HG02870 (cell line): ENCODE data around the gene OST4.
A peak's percentile ranks its signal among the peaks of the same experiment; 100 is the strongest.

Source experiments
- ATAC-seq: cut with Tn5 transposase; IDR thresholded peaks from one replicate; pipeline ENCODE4 v1.9.1; 2021; ENCODE audit warnings: mild to moderate bottlenecking, moderate library complexity; ENCODE audit not compliant: unreplicated experiment

OST4 gene

DNA sequence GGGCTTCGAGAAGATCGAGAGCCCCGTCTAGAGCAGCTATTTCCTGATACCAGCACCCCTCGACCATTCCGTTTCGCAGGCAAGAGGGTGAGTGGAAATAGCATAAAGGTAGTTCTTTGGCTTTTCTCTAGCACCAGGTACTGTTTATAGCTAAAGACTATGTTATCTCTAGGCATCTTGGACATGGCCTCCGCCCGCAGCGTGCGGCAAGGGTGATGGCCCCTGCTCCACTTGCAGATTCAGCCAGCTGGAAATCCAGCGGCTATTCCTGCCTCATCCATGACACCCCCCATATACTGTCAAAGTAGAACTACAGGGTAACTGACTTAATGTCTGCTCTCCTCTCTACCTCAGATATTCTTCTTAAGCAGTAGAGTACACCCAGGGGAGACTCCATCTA, 16.7 kb downstream of the OST4 start:
- no peak for ATAC-seq

GRCh38 chr2:27053776-27054175, 17.7 kb downstream of the OST4 start:
- no peak for ATAC-seq

DNA sequence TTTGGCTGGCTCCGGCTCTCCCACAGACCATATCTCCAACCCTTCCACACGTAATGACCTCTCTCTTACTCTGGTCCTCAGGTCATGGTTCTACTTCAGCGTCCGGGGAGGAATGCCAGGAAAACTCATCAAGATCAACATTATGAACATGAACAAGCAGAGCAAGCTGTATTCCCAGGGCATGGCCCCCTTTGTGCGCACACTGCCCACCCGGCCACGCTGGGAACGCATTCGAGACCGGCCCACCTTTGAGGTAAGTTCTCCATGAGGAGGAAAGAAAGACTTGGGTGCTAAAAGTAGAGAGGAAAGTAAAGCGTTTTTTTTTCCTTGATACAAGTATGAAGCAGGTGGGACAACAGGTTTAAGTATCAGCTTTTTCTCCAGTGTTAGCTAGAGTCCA, 18.1 kb downstream of the OST4 start:
- no peak for ATAC-seq

DNA sequence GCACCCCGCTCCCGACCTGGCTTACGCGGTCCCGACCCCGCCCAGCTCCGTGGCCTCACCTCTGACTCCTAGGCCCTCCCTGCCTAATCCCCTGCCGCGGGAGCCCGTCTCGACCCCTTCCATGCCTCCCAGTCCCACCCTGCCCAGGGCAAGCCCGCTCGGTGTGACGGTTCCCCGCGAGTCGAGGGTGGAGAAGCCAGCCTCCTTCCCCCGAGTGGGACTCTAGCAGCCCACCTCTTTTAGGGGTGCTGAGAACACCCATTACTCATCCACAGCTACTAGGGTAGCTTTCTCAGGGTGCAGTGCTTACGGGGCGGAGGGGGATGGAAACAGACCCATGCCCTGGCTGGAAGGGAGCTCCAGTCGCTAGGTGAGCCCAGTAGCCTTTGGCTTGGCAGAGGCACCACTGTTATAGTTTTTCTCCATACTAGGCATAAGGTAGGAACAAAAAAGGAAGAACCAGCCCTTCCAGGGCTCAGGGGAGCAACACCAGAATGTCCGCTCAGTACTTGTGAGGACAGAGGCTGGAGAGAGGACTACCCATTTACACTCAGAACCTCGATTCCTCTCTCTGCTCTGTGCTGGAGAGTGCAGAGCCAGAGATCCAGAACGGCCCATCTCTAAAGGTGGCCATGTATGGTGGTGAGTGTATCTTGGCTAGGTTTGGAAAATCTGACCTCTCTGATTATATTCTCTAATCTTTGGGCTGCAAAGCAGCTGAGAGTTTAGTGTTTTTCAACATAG, 19.4 kb downstream of the OST4 start:
- ATAC-seq: no peak

DNA sequence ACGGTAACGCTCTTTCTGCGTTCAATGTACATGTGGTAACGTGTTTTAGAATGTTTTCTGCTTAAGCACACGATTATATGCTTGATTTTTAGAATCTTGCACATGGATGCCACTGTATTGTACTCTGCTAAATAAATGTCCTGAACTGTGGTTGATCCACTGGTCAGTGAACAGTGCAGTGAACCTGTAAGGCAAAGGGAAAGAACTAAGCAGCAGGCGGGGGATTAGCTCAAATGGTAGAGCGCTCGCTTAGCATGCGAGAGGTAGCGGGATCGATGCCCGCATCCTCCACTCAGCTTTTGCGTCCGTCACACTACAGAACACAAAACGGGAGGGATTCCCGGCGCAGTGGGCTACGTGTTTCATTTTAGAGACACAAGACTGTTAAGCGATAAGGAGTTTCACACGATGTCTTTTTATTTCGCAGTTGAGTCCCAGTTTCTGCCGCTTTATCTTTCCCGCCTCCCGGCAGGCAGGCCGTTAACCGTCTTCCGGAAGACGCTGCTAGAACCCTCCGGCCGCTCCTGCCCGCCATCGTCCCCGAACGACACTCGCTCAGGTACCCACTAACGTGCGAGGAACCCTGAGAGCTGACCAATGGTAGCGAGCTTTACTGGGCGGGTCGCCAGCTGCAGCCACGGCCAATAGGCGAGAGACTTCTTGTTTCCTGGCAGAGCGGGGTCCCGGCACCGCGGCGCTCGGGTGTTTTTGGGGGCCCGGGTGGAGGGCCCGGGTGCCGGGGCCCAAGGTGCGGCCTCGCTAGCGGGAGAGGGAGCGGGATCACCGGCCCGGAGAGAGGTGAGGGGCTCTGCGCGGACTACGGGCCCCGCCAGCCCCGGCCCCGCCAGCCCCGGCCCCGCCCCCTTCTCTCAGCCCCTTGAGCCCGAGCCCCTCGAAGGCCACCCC, 20.2 kb downstream of the OST4 start, which contains the start of gene AGBL5:
TSS of gene AGBL5 (plus strand) at position 673 of the 906 bp plus-strand sequence. CDS start 1,291 bp downstream, outside the sequence.
- ATAC-seq: peak; percentile 58

DNA sequence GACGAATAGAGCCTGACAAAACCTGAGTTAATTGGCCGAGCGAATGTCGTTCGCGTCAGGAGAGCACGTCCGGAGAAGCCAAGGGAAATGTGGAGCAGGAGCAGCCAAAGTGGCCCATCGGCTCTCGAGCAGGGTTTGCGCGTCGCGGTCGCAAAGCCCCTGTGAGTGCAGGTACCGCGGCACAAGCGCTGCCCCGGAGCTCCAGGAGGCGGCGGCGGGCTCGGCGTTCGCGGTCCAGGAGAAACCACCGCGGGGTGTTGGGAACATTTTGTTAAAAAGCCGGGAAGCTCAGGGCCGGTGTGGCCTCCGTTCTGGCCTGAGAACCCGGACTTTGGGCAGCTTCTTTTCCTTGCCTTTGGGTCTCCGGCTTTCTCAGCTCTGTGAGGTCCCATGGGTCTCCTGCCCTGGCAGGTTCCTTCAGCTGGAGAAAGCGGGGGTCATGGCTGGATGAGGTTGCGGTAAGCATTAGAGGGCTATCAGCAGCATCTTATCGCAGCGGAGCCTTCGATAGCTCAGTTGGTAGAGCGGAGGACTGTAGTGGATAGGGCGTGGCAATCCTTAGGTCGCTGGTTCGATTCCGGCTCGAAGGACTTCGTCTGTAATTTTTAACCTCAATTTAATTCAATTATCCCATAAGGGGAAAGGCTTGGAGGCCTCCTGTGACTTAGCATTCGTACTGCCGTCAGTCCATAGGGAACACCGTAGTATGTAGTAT, 21.0 kb downstream of the OST4 start:
- ATAC-seq: peak; percentile 55

GRCh38 chr2:27049422-27050280, 21.8 kb downstream of the OST4 start:
- peak; percentile 19 for ATAC-seq

GRCh38 chr2:27042985-27043634, 28.3 kb downstream of the OST4 start:
- no peak for ATAC-seq

GRCh38 chr2:27042159-27042661, 29.2 kb downstream of the OST4 start:
- ATAC-seq: peak; percentile 56

- ATAC-seq: peak; percentile 27
Observed at GRCh38 chr2:27041752-27042151, 29.7 kb downstream of the OST4 start.

DNA sequence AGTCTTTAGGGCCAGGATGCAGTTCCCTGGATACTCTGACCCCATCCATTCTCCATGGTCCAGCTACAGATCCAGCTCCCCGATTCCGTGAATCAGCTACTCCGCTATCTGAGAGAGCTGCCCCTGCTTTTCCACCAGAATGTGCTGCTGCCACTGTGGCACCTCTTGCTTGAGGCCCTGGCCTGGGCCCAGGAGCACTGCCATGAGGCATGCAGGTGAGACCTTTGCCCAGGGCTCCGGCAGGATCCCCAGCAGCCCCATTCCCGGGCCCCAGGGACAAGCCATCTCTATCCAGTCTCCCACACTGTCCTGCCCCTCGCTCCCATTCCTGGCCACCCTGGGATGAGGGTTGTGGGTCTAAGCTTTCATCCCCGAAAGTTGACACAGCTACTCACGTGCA, 31.2 kb downstream of the OST4 start:
- ATAC-seq: no peak

DNA sequence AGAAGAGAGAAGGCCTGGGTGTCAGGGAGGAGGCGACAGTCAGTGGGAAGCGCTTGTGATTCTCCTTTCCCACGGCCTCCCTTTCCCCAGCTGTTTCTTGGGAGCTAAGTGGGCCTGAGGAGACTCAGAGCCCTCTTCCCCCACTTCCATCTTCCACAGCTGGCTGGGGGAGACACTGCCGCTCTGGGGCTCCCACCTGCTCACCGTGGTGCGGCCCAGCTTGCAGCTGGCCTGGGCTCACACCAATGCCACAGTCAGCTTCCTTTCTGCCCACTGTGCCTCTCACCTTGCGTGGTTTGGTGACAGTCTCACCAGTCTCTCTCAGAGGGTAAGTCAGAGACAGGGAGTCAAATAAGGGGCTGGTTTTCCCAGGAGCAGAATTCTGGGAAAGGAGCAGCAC, 31.6 kb downstream of the OST4 start:
- ATAC-seq: no peak

GRCh38 chr2:27039426-27039825, 32.0 kb downstream of the OST4 start:
- no peak for ATAC-seq

DNA sequence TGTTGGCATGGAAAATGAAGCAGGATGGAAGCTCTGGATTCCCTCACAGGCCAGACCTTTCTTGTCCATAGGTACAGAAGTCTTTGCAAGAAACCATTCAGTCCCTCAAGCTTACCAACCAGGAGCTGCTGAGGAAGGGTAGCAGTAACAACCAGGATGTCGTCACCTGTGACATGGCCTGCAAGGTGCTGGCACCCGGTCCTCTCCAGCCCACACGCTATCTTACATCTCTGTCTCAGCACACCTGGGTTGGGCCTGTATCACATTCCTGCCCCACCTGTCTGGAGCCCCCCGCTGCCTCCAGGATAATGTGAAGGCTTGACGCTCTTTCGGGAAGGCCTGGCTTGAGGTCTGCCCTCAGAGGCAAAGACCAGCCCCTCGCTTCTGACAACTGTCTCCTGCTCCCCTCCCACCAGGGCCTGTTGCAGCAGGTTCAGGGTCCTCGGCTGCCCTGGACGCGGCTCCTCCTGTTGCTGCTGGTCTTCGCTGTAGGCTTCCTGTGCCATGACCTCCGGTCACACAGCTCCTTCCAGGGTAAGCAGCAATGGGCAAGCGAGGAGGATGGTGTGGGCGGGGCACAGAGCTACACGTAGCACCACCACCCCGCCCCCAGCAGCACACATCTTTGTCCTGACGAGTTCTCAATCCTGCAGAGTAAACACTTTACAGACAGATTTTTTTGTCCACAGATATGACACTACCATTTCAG, 32.7 kb downstream of the OST4 start:
- ATAC-seq: no peak

DNA sequence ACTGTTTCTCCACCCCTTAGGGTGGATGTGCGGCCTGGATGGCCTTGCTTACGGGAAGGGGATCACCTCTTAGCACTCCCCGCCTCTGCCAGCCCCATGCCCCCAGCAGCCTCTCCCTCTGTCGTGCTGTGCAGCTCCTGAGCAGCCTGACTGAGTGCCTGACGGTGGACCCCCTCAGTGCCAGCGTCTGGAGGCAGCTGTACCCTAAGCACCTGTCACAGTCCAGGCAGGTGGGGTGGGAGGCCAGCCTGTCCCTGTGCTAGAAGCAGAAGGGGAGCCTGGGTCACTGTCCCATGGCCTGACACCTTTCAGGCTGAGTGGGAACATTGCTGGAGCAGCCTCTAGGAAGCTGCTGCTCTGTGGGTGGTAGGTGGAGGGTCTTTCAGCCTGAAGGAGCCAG, 33.4 kb downstream of the OST4 start:
- no peak for ATAC-seq

DNA sequence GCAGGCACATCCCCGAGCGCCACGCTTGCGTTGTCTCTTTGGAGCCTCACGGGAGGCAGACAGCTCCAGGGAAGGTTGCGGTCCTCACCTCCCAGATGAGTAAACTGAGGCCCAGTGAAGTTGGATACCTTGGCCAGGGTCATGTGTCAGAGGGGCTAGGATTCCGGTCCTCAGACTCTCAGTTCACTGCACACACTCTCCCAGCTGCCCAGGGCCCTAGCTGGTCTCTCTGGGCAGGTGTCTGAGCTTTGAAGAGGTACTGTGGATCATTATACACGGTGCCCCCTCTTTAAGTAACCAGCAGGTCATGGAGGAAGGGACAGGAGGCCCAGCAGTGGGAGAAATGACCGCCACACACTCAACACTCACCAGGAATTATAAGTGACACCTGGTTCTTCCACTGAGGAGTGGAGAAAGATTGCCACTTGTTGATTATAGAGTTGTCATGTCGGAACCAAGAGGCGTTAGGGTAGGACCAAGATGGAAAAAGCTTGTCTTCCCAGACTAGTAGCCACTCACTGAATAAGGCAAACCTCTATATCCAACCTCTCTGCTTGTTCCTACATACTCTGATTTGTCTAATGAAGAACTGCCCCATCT, 38.1 kb downstream of the OST4 start:
- no peak for ATAC-seq

DNA sequence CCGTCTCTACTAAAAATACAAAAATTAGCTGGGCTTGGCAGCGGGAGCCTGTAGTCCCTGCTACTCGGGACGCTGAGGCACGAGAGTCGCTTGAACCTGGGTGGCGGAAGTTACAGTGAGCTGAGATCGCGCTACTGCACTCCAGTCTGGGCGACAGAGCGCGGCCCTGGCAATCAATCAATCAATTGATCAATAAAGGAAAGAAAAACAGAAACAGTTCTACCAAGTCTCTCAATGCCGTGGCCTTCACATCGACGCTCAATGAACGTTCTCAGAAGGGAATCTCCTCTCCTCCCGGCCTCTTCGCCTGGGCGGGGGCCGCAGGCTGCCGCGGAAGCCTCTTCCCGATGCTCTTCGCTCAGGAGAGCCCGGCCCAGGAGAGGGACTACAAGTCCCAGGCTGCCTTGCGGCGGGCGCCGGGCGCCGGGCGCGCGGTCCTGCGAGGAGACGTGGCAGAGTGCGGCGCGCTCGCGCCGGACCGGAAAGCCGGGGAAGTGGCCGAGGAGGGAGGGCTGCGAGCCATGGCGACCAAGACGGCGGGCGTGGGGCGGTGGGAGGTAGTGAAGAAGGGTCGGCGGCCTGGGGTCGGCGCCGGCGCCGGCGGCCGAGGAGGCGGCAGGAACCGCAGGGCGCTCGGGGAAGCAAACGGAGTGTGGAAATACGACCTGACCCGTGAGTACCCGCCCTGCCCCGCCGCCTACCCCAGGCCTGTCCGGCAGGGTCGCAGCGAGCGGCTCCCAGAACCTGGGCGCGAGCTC, 38.8 kb downstream of the OST4 start, which contains the start of gene TMEM214:
TSS of gene TMEM214 (plus strand) at position 471 of the 758 bp plus-strand sequence. CDS start at position 522, 51 bp downstream.
- peak; percentile 81 for ATAC-seq

- no peak for ATAC-seq
Observed at GRCh38 chr2:27029051-27029450, 42.4 kb downstream of the OST4 start.
